Sigmoid colon (tissue), 4 donors: ENCODE results near the gene OR52I1.

Experiments
- EP300 ChIP-seq, 4 donors: sonication (generic); formaldehyde crosslinking; IDR thresholded peaks; one replicate each; pipeline ENCODE4 v1.6.1; 2017; ENCODE audit warnings: antibody characterized with exemption in 4 of 4
- TF ChIP-seq, protein P1 (sequence below), 4 experiments: fragments of 450-650 bp in 3 of 4; fragments of 200-600 bp in 1 of 4; IDR thresholded peaks; one replicate each; pipeline ENCODE4 v1.5.1; 2016 to 2019; ENCODE audit warnings: antibody characterized with exemption in 4 of 4, mild to moderate bottlenecking in 3 of 4, moderate library complexity in 2 of 4

DNA sequence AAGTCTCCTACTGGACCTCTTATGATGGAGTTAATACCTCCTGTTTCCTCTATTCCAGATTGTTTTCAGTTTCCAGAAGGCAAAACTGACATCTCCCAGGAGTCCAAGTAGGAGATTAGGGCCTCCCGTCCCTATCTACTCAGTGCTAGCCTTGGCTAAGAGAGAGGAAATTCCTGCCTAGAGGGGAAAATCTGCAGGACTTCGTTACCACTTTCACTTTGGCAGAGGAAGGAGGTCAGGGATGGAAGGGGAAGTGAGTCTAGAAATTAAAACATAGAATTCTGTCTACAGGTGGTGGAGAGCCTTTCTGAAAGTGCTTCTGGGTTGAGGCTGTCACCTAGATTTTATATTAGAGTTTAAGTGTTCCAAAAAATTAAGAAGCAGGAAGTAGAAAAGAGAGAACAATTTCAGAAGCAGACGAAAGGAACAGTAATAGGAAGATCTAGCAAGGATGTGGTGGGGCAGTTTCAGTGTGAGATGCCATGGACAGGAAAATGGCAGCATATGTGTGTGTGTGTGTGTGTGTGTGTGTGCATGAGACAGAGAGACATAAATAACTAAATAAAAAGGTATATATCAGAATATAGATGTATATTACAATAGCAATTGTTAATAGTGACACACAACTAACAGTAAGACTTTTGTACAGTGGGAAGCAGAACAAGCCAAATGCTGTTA is 16.6 kb downstream of the OR52I1 start:
- TF ChIP-seq EP300 (IDR thresholded peaks at IDR 0.05) = no peak
- TF ChIP-seq, protein P1, sequence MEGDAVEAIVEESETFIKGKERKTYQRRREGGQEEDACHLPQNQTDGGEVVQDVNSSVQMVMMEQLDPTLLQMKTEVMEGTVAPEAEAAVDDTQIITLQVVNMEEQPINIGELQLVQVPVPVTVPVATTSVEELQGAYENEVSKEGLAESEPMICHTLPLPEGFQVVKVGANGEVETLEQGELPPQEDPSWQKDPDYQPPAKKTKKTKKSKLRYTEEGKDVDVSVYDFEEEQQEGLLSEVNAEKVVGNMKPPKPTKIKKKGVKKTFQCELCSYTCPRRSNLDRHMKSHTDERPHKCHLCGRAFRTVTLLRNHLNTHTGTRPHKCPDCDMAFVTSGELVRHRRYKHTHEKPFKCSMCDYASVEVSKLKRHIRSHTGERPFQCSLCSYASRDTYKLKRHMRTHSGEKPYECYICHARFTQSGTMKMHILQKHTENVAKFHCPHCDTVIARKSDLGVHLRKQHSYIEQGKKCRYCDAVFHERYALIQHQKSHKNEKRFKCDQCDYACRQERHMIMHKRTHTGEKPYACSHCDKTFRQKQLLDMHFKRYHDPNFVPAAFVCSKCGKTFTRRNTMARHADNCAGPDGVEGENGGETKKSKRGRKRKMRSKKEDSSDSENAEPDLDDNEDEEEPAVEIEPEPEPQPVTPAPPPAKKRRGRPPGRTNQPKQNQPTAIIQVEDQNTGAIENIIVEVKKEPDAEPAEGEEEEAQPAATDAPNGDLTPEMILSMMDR (IDR thresholded peaks at IDR 0.05) = no peak
